SK-MEL-5 (cell line): ENCODE data around the gene TMEM260. TPM values are rescaled to one million over a fixed set of nuclear protein-coding genes. Genes with fewer than 3 reads are reported as not detected.
"Not testable (repeated sequence)": the region's sequence is repeated elsewhere in the genome, so short reads cannot be mapped to it uniquely, and the experiment has no call there.

Experiments
- DNase-seq: peaks from one replicate; pipeline ENCODE4 v3.0.0-alpha.2; 2016; ENCODE audit warnings: low read depth, low spot score
- in situ Hi-C: cut with HindIII; loops from 2 replicates; pipeline ENCODE4 v1.10.0; 2016; ENCODE audit warnings: low sequenced_read_pairs, high pct_unique_total_duplicates, low pct_unique_long_range_greater_than_20kb
- total RNA-seq: library from RNA; depleted of rRNA; stranded (reverse); fragments of >200 nt; shearing (Covaris generic); gene quantifications from 2 replicates; pipeline ENCODE4 v1.2.3, GENCODE V29; 2014

TMEM260 gene
- total RNA-seq, 1 experiment from 2014 or later, result 17.6 TPM

GRCh38 chr14:56590535-56590960 lies 10.9 kb downstream of the TMEM260 start:
- in situ Hi-C loops, result no loop called here
- no peak for DNase-seq

DNA sequence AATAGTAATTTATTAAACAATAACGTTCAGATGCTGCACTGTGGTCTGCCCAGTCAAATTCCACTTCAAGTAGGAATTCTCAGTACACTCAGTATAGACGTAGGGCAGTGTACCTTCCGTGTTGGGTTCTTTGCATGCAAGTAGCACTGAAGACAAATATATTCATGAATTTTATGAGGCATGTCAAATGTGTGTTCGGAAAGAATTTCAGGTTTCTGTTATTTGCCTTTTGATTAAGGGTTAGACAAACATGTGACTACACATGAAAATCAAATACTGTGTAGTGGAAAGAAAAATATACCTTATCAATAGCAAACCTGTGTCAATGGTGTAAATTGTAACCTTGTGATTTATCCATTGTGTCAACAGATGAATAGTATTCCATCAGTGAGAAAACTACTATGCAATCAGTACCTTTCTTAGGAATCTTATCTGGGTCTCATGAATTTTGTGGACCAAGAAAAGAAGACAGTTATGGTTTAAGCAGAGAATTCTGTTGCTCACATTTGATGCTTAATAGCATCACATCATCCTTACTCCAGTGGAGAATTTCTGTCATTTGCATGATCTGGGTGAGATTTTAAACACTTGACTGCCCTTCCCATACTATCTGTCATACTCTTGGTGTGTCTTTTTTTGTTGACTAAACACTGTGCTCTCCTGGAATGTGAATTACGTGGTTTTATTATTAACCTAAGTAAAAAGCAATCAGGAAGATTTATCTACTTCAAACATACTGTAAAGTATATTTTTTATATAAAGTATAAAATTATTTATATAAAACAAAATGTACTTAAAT lies 13.3 kb downstream of the TMEM260 start:
- DNase-seq, result no peak
- in situ Hi-C loops, result no loop called here

DNA sequence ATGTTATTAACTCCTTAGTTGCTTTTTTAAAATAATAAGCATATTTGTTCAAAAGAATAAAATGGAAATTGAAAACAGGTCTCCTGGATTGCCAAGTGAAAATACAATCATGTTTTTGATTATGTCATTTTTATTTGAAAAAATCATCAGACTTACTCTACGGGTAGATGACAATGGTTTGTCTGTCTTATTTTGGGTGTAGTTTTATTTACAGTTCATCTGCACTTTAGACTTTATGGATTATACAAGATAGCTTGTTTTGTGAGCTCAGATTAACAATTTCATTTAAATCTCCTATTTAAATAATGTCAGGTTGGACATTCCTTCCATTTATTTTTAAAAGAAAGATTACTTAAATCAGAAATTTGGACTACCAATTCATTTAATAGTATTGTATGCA lies 14.8 kb downstream of the TMEM260 start:
- no peak for DNase-seq
- in situ Hi-C loops, result no loop called here

DNA sequence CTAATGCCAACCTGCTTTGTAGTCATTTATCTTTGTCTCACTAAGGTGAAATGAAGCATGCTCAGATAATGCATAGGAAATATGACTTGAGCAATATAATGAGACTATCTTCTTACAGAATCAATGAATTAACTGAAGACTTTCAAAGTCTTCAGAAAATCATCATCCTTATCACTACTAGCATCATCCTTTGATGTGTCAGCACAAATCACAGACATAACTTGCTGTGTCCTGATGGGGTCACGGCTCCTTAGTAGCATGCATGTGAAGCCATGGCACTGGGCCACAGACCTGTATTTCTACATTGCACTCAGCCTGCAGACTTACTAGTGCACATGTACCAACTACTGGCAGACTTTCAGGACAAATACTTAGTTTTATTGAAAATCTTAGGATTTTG lies 18.9 kb downstream of the TMEM260 start:
- in situ Hi-C loops, result no loop called here
- DNase-seq, result no peak

GRCh38 chr14:56603648-56604047 lies 24.1 kb downstream of the TMEM260 start:
- in situ Hi-C loops, result no loop called here
- DNase-seq, result no peak

GRCh38 chr14:56608689-56609088 lies 29.1 kb downstream of the TMEM260 start:
- no peak for DNase-seq
- in situ Hi-C loops, result no loop called here

- in situ Hi-C loops, DNase-seq: not testable (repeated sequence)
Observed at GRCh38 chr14:56611663-56612062, 32.1 kb downstream of the TMEM260 start.

- in situ Hi-C loops, result no loop called here
- DNase-seq, result no peak
Observed at GRCh38 chr14:56617084-56617483, 37.5 kb downstream of the TMEM260 start.

- in situ Hi-C loops, result no loop called here
- no peak for DNase-seq
Observed at GRCh38 chr14:56630707-56631106, 51.1 kb downstream of the TMEM260 start.

GRCh38 chr14:56632195-56632594 lies 52.6 kb downstream of the TMEM260 start:
- in situ Hi-C loops, result no loop called here
- no peak for DNase-seq

DNA sequence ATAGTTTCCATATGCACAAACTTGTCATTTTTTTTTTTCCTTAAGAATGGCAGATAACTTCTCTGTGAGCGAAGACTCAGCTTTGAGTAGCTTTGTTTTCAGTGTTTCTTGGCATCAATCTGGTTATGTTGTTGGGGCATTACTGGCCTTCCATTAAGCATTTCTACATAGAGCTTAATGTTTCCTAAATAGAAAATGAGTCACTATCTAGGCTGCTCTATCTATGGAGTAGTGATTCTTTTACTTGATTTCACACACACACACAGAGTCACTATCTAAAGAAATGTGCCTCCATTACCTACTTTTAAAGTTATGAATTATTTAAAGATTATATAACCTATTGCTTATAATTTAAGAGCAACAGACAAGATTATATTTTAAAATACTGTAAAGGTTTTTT lies 53.9 kb downstream of the TMEM260 start:
- no peak for DNase-seq
- in situ Hi-C loops, result no loop called here

DNA sequence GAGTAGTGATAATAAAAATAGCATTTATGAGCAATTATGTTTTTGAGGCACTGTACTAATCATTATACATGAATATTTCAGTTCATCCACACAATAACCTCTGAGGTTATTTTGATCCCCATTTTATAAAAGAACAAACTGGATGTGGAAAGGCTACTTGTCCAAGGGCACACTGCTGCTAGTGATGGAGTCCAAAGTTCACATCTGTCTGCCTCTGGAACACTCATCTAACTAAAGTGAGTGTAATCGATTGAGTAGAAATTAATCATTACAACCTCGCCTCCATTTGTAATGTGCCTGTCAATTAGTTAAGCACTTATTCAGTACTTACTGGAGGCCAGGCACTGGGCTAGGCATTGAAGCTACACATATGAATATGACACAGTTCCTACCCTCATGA lies 55.4 kb downstream of the TMEM260 start:
- in situ Hi-C loops, result no loop called here
- DNase-seq, result no peak

- DNase-seq, result no peak
- in situ Hi-C loops, result no loop called here
Observed at GRCh38 chr14:56647493-56647892, 67.9 kb downstream of the TMEM260 start.

DNA sequence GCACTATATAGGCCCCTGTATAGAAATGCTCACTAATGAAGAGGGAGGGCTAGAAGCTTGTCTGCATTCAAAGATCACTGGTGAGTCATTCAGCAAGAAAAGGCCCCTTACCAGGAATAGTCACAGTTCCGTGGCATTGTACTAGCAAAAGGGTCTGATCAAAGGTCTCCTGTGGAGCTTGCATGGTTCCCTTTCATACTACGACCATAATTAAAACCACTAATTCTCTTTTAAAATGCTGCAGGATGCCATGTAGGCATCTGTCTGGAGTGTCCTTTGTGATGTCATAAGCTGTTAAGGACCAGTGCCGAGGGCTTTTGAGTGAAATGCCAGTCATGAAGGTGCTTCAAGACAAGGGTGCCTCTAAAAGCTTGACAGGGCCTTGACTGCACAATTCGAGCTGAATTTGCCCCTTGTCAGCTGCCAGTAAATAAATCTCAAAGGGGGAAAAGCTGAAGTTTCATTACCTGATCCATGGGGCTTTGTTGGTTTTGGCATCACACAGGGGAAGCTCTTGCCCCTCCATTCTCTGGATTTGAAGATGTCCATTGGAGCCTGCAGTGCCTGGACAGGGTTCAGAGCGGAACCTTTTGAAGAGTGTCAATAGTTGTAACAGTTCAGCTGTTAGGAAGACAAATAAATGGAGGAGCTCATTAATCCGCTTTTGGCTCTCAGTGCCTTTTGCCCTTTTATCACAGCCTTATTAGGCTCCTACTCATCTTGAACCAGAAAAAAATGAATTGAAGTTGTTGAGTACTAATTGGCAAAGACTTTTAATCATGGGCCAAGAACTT lies 69.1 kb downstream of the TMEM260 start:
- no peak for DNase-seq
- in situ Hi-C loops, result no loop called here

GRCh38 chr14:56649382-56649781 lies 69.8 kb downstream of the TMEM260 start:
- DNase-seq, result no peak
- in situ Hi-C loops, result no loop called here

DNA sequence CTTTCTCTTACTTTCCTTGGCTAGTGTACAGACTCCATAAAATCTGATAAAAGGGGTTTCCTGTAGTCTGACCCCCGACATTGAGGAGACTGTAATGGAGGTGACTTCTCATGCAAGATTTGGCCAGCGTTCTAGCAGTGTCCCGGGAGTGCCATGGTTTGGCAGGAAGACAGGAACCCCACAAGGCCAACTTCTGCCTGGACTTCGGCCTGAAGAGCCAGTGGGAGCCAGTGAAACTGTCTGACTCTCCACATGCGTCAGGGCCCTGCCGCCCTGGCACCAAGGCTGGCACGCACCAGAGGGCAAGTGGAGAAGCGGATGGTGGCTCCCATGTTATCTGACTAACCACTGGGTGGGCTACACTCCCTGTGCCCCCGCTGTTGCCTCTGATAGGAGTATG lies 70.5 kb downstream of the TMEM260 start:
- no peak for DNase-seq
- in situ Hi-C loops, result no loop called here

GRCh38 chr14:56650979-56651378 lies 71.4 kb downstream of the TMEM260 start:
- in situ Hi-C loops, result no loop called here
- no peak for DNase-seq

GRCh38 chr14:56657604-56658003 lies 78.0 kb downstream of the TMEM260 start:
- in situ Hi-C loops, result no loop called here
- no peak for DNase-seq

DNA sequence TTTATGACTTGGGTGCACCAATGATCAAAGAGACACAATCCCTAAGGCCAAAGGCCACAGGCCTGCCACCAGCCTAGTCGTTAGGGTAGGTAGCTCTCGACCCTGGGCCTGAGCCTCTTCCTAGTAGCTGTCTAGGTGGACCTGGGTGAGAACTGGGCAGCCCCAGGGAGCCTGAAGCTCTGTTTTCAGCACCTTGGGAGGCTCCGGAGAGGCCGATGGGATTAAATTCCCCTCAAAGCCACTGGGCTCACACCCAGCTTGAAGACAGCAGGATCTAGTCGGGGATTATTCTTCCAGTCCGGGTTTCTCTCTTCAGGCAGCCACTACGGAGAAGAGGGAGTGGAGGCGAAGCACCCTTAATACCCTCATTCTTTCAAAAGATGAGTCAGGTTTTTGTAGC lies 79.8 kb downstream of the TMEM260 start:
- in situ Hi-C loops, result no loop called here
- DNase-seq, result no peak
